Pancreas (tissue), 10 donors: Measurements from ENCODE around the gene FBXL2. TPM values are rescaled to one million over a fixed set of nuclear protein-coding genes. Genes with fewer than 3 reads are reported as not detected.

Source experiments
- ATAC-seq, 4 donors: fragments of 200-7000 bp; cut with Tn5 transposase; one replicate each; pipeline versions ENCODE4 v1.8.0 to v1.9.1; 2020; ENCODE audit warnings: mild to moderate bottlenecking in 4 of 4, moderate library complexity in 4 of 4
- DNase-seq, 6 donors: peaks; one replicate each; pipeline ENCODE4 v3.0.0-alpha.2; 2020
- FAIRE-seq: peaks from 2 replicates; lab custom pipeline; 2012; peaks lifted over from hg19 to GRCh38; lab: Jason Lieb, UNC
- H3K27ac ChIP-seq, 4 donors: fragments of 200-600 bp; sonication (generic); 1 replicate in 3 of 4; 2 replicates in 1 of 4; pipeline versions ENCODE4 v1.5.0 to v1.8.0; 2020
- H3K27me3 ChIP-seq, 4 donors: fragments of 200-600 bp; one replicate each; pipeline ENCODE4 v1.8.0; 2021
- H3K36me3 ChIP-seq, 3 donors: fragments of 200-600 bp; sonication (generic) in 1 of 3; one replicate each; pipeline versions ENCODE4 v1.5.0 to v1.8.0; 2020 to 2021
- H3K4me1 ChIP-seq, 3 donors: fragments of 200-600 bp; one replicate each; pipeline ENCODE4 v1.8.0; 2021
- H3K4me3 ChIP-seq, 4 donors: fragments of 200-600 bp; sonication (generic) in 2 of 4; one replicate each; pipeline versions ENCODE4 v1.5.0 to v1.8.0; 2020 to 2021
- H3K9me3 ChIP-seq, 4 donors: fragments of 200-600 bp; one replicate each; pipeline ENCODE4 v1.8.0; 2021
- CTCF ChIP-seq, 4 donors: fragments of 200-600 bp; sonication (generic) in 3 of 4; IDR thresholded peaks; one replicate each; pipeline versions ENCODE4 v1.5.0 to v1.8.0; 2021; ENCODE audit warnings: antibody characterized with exemption in 4 of 4
- WGBS, 2 donors: extraction: QIAGEN DNeasy Blood & Tissue Kit; methylation state at CpG; one replicate each; pipeline ENCODE4 v1.1.7; 2013; 5-methylcytosine and 5-hydroxymethylcytosine counted together
- intact Hi-C, 3 donors: fragments of 100-400 bp; cut with DNase I; formaldehyde crosslinking; loops; one replicate each; pipeline versions ENCODE4 v1.11.1 to v1.14.2; 2022
- polyA plus RNA-seq, 2 donors: library from polyadenylated mRNA; stranded (reverse); fragments of 200-250 nt; gene quantifications; one replicate each; pipeline ENCODE4 v1.2.3, GENCODE V29; 2013
- total RNA-seq, 6 donors: library from RNA; stranded (reverse); fragmentation: NEBNext Ultra II Directional in 4 of 6; extraction: Animal tissue kit (Norgen Biotek cat#: 25700) in 4 of 6; gene quantifications; one replicate each; pipeline versions ENCODE4 v1.2.1 to v1.2.4, GENCODE V29; 2021 to 2023
- donor health status: healthy with polysubstance abuse.
- donor health status: DM: no; HTN: no; CAD: no; lungs with moderate emphysema.
- donor health status: DM: no; HTN: no; CAD: no.
- donor health status: control.
- donor health status: control.
- donor health status: Bipolar disorder and iron deficiency.
- donor health status: DM: yes; HTN: yes; CAD: no.
- donor health status: DM: no; HTN: no; CAD: no.
- donor health status: DM: no; HTN: no; CAD: no.
- donor health status: DM: yes; HTN: yes; CAD: no.

FBXL2 gene
- total and polyA plus RNA-seq, 8 donors = 1.8 to 7.8 (median 2.9) TPM

GRCh38 chr3:33373082-33373437 is 95.8 kb downstream of the FBXL2 start:
- Histone ChIP-seq H3K27ac (no peak overlapping the region), H3K4me1 (peaks cover 0 to 4% (median 0%) of the 10 kb centered on the region in 3 donors), H3K27me3 (no peaks in the 10 kb centered on the region), H3K36me3 (no peaks in the 10 kb centered on the region), H3K9me3 (no peaks in the 10 kb centered on the region), H3K4me3 (no peak overlapping the region)
- peak in 1 of 4 donors; percentile 5 for TF ChIP-seq CTCF (IDR thresholded peaks at IDR 0.05)
- DNase-seq (no peak), FAIRE-seq (no peak), ATAC-seq (no peak)
- intact Hi-C loops = loop anchor here in 2 of 3 donors (5.0 to 10.0 kb wide), 2 partner anchors 228 to 246 kb away; no protein-coding TSS in a partner anchor
- WGBS, 2 donors = 45 to 55% methylated on average over 6 of the region's 6 CpGs

DNA sequence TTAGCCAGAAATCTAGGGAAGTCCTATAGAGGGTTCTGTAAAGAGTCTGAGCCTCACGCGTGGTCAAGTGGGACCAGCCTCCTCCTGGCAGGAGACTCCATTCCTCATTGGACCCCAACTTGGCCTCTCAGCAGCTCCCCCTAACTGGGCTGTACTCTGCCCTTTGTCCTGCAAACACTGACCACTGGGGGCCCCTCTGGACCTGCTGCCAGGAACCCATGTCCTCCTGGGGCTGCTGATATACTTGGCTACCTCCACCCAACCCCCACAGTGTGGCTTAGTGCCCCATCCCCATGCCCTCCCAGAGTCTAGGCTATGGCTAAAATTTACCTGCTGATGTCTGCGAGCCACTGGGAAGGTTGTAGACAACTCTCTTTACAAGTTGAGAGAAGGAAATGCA is 100.2 kb downstream of the FBXL2 start:
- FAIRE-seq = no peak
- 79 to 89% methylated on average over 3 of the region's 3 CpGs for WGBS, 2 donors
- TF ChIP-seq CTCF (IDR thresholded peaks at IDR 0.05) = no peak
- Histone ChIP-seq H3K36me3 (no peaks in the 10 kb centered on the region), H3K4me3 (no peak overlapping the region), H3K27ac (no peak overlapping the region), H3K27me3 (no peaks in the 10 kb centered on the region), H3K9me3 (no peaks in the 10 kb centered on the region), H3K4me1 (peaks cover 0 to 2% (median 0%) of the 10 kb centered on the region in 3 donors)
- no peak for DNase-seq
- intact Hi-C loops = loop anchor here in 1 of 3 donors (10.0 kb wide), 1 partner anchor 233 kb away; no protein-coding TSS in a partner anchor
- ATAC-seq = peak in 1 of 4 donors; percentile 20

- no peak for ATAC-seq
- no peaks in the 10 kb centered on the region for H3K9me3 ChIP-seq
- no peaks in the 10 kb centered on the region for H3K27me3 ChIP-seq
- TF ChIP-seq CTCF (IDR thresholded peaks at IDR 0.05) = no peak
- no peaks in the 10 kb centered on the region for H3K36me3 ChIP-seq
- intact Hi-C loops = loop anchor here in 1 of 3 donors (10.0 kb wide), 1 partner anchor 233 kb away; no protein-coding TSS in a partner anchor
- H3K4me3 ChIP-seq = no peak overlapping the region
- no peak for DNase-seq
- H3K4me1 ChIP-seq = no peaks in the 10 kb centered on the region
- FAIRE-seq = no peak
- H3K27ac ChIP-seq = no peak overlapping the region
- WGBS, 2 donors = 87% methylated on average over 3 of the region's 3 CpGs
These were observed 100.7 kb downstream of the FBXL2 start for GRCh38 chr3:33377931-33378330.

GRCh38 chr3:33380653-33381052 is 103.4 kb downstream of the FBXL2 start:
- no peak for TF ChIP-seq CTCF (IDR thresholded peaks at IDR 0.05)
- no peak overlapping the region for H3K27ac ChIP-seq
- no peak for FAIRE-seq
- H3K4me1 ChIP-seq = no peaks in the 10 kb centered on the region
- DNase-seq = no peak
- H3K36me3 ChIP-seq = peaks cover 0 to 9% (median 0%) of the 10 kb centered on the region in 3 donors
- intact Hi-C loops = no loop called here
- 88 to 90% methylated on average over 3 of the region's 3 CpGs for WGBS, 2 donors
- no peak overlapping the region for H3K4me3 ChIP-seq
- no peak for ATAC-seq
- H3K27me3 ChIP-seq = no peaks in the 10 kb centered on the region
- H3K9me3 ChIP-seq = no peaks in the 10 kb centered on the region

- Histone ChIP-seq H3K36me3 (peaks cover 0 to 21% (median 3%) of the 10 kb centered on the region in 3 donors), H3K27ac (no peak overlapping the region), H3K9me3 (no peaks in the 10 kb centered on the region), H3K4me1 (no peaks in the 10 kb centered on the region), H3K4me3 (no peak overlapping the region), H3K27me3 (no peaks in the 10 kb centered on the region)
- DNase-seq = peak in 1 of 6 donors; percentile 36
- ATAC-seq = no peak
- no peak for FAIRE-seq
- 96 to 97% methylated on average over 12 of the region's 12 CpGs for whole genome bisulfite sequencing, 2 donors
- TF ChIP-seq CTCF (IDR thresholded peaks at IDR 0.05) = no peak
- intact Hi-C loops = no loop called here
These were observed 106.7 kb downstream of the FBXL2 start for GRCh38 chr3:33383951-33384350.
